Measurements from ENCODE around the gene NUDT8. TPM values are rescaled to one million over a fixed set of nuclear protein-coding genes. Genes with fewer than 3 reads are reported as not detected.

NUDT8 gene
- total RNA-seq, 1 experiment from 2014 or later, result 13.2 TPM

DNA sequence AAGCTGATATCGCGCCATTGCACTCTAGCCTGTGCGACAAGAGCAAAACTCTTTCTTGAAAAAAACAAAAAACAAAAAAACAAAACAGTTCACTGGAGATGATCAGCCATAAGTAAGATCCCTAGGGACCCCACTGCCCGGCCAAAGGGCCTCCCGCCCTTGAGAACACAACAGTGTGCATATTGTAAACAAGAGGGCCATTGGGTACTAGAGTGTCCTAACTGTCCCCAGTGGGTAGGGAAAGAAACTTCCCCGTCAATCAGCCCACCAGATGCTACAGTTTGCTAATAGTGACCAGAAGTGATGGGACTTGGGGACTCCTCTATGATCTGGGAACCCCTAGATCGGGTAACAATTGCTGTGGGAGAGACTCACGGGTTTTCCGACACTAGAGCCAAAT is 24.5 kb upstream of the NUDT8 start:
- no peak for ATAC-seq
- ChIA-PET CTCF (no interaction called here), POLR2A (interaction anchor here (0.6 kb wide), 1 partner anchor 358 kb away, joined by 3 read pairs; no protein-coding TSS in a partner anchor)
- BruUV-seq (replicated peaks), result no TSS peak
- TF ChIP-seq POLR2AphosphoS5 (IDR thresholded peaks at IDR 0.05; ENCODE audit: low read depth, low read length) (no peak), TCF7L2 (IDR thresholded peaks at IDR 0.05; ENCODE audit: low read depth, low read length) (no peak), SIN3A (IDR thresholded peaks at IDR 0.05; ENCODE audit: borderline replicate concordance, insufficient read depth, low read depth, low read length) (no peak)
- TF ChIP-seq, protein P1, sequence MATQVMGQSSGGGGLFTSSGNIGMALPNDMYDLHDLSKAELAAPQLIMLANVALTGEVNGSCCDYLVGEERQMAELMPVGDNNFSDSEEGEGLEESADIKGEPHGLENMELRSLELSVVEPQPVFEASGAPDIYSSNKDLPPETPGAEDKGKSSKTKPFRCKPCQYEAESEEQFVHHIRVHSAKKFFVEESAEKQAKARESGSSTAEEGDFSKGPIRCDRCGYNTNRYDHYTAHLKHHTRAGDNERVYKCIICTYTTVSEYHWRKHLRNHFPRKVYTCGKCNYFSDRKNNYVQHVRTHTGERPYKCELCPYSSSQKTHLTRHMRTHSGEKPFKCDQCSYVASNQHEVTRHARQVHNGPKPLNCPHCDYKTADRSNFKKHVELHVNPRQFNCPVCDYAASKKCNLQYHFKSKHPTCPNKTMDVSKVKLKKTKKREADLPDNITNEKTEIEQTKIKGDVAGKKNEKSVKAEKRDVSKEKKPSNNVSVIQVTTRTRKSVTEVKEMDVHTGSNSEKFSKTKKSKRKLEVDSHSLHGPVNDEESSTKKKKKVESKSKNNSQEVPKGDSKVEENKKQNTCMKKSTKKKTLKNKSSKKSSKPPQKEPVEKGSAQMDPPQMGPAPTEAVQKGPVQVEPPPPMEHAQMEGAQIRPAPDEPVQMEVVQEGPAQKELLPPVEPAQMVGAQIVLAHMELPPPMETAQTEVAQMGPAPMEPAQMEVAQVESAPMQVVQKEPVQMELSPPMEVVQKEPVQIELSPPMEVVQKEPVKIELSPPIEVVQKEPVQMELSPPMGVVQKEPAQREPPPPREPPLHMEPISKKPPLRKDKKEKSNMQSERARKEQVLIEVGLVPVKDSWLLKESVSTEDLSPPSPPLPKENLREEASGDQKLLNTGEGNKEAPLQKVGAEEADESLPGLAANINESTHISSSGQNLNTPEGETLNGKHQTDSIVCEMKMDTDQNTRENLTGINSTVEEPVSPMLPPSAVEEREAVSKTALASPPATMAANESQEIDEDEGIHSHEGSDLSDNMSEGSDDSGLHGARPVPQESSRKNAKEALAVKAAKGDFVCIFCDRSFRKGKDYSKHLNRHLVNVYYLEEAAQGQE (IDR thresholded peaks at IDR 0.05; ENCODE audit: insufficient read depth in 1 of 2, low read depth in 2 of 2, low read length in 1 of 2), result no peak
- TF ChIP-seq, protein P2, sequence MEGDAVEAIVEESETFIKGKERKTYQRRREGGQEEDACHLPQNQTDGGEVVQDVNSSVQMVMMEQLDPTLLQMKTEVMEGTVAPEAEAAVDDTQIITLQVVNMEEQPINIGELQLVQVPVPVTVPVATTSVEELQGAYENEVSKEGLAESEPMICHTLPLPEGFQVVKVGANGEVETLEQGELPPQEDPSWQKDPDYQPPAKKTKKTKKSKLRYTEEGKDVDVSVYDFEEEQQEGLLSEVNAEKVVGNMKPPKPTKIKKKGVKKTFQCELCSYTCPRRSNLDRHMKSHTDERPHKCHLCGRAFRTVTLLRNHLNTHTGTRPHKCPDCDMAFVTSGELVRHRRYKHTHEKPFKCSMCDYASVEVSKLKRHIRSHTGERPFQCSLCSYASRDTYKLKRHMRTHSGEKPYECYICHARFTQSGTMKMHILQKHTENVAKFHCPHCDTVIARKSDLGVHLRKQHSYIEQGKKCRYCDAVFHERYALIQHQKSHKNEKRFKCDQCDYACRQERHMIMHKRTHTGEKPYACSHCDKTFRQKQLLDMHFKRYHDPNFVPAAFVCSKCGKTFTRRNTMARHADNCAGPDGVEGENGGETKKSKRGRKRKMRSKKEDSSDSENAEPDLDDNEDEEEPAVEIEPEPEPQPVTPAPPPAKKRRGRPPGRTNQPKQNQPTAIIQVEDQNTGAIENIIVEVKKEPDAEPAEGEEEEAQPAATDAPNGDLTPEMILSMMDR (IDR thresholded peaks at IDR 0.05), result no peak
- 0 out of 2 replicates have a peak, but pooled peaks cover 2% of the 10 kb centered on the region for H3K27me3 ChIP-seq (ENCODE audit: control insufficient read depth, insufficient read depth, low read length)
- H3K36me3 ChIP-seq (ENCODE audit: control insufficient read depth, insufficient read depth, low read length), result no peaks in the 10 kb centered on the region
- DNase-seq (ENCODE audit: low read depth, low spot score), result no peak
- peaks cover 4% of the 10 kb centered on the region; the same call in 1 of the 2 replicates for H3K4me1 ChIP-seq (ENCODE audit: control insufficient read depth, insufficient read depth, low read length)
- H3K9me3 ChIP-seq (ENCODE audit: control insufficient read depth, insufficient read depth, low read depth, low read length), result no peaks in the 10 kb centered on the region
- no peak overlapping the region for H3K27ac ChIP-seq (ENCODE audit: low read length)
- intact Hi-C loops (cut with micrococcal nuclease; ENCODE audit: unreplicated experiment), result no loop called here
- in situ Hi-C loops (cut with HindIII; ENCODE audit: low pct_unique_long_range_greater_than_20kb, low sequenced_read_pairs), result no loop called here
- H3K4me3 ChIP-seq (ENCODE audit: low read depth in 2 of 2, low read length in 2 of 2), result no peak overlapping the region

DNA sequence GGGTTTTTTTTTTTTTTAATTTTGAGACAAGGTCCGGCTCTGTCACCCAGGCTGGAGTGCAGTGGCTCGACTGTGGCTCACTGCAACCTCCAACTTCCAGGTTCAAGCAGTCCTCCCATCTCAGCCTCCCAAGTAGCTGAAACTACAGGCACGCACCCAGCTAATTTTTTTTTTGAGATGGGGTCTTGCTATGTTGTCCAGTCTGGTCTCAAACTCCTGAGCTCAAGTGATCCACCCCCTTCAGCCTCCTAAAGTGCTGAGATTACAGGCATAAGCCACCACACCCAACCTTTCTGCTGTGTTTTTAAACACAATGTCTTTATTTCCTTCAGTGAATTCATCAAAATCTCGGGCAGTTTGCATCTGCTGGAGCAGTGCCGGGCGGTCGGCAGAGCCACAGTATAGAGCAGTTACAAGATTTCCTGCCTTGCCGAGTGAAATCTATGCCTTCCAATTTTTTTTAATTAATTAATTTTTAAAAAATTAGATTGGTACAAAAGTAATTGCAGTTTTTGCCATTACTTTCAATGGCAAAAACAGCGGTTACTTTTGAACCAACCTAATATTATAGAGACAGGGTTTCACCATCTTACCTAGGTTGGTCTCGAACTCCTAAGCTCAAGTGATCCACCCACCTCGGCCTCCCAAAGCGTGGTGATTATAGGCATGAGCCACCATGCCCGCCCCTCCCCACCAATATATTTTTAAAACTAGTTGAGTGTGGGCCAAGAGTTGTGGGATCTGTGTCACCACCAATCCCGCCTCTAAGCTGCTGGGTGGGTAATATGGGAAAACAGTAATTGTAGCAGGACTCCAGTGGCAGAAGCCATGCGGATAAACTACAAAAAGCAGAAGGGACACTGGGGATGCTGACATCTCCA is 23.5 kb upstream of the NUDT8 start:
- H3K27ac ChIP-seq (ENCODE audit: low read length), result no peak overlapping the region
- CTCF ChIA-PET, result no interaction called here
- POLR2A ChIA-PET, result no interaction called here
- no peak for ATAC-seq
- 0 out of 2 replicates have a peak, but pooled peaks cover 2% of the 10 kb centered on the region for H3K27me3 ChIP-seq (ENCODE audit: control insufficient read depth, insufficient read depth, low read length)
- intact Hi-C loops (cut with micrococcal nuclease; ENCODE audit: unreplicated experiment), result no loop called here
- TF ChIP-seq TCF7L2 (IDR thresholded peaks at IDR 0.05; ENCODE audit: low read depth, low read length), result no peak
- no peak for TF ChIP-seq POLR2AphosphoS5 (IDR thresholded peaks at IDR 0.05; ENCODE audit: low read depth, low read length)
- TF ChIP-seq, protein P2 (IDR thresholded peaks at IDR 0.05), result no peak
- TF ChIP-seq, protein P1 (IDR thresholded peaks at IDR 0.05; ENCODE audit: insufficient read depth in 1 of 2, low read depth in 2 of 2, low read length in 1 of 2), result no peak
- no peak for TF ChIP-seq SIN3A (IDR thresholded peaks at IDR 0.05; ENCODE audit: borderline replicate concordance, insufficient read depth, low read depth, low read length)
- DNase-seq (ENCODE audit: low read depth, low spot score), result no peak
- peaks cover 4% of the 10 kb centered on the region; the same call in 1 of the 2 replicates for H3K4me1 ChIP-seq (ENCODE audit: control insufficient read depth, insufficient read depth, low read length)
- H3K9me3 ChIP-seq (ENCODE audit: control insufficient read depth, insufficient read depth, low read depth, low read length), result no peaks in the 10 kb centered on the region
- in situ Hi-C loops (cut with HindIII; ENCODE audit: low pct_unique_long_range_greater_than_20kb, low sequenced_read_pairs), result no loop called here
- no TSS peak for BruUV-seq (replicated peaks)
- no peaks in the 10 kb centered on the region for H3K36me3 ChIP-seq (ENCODE audit: control insufficient read depth, insufficient read depth, low read length)
- no peak overlapping the region for H3K4me3 ChIP-seq (ENCODE audit: low read depth in 2 of 2, low read length in 2 of 2)
